Measurements from ENCODE around the gene OR8K3.

GRCh38 chr11:56273854-56274253 lies 41.1 kb upstream of the OR8K3 start, which contains the start of gene OR5T1:
- TF ChIP-seq CTCF (IDR thresholded peaks at IDR 0.05; ENCODE audit: control extremely low read depth in 1 of 3, insufficient read depth in 1 of 3, low read depth in 1 of 3, low read length in 3 of 3) (no peak), EZH2 (IDR thresholded peaks at IDR 0.05; ENCODE audit: low read depth, low read length, severe bottlenecking) (no peak), RFX5 (IDR thresholded peaks at IDR 0.05; ENCODE audit: borderline replicate concordance, low read depth, low read length) (no peak), CBX8 (IDR thresholded peaks at IDR 0.05; ENCODE audit: borderline replicate concordance, low read depth, low read length) (no peak), TEAD4 (IDR thresholded peaks at IDR 0.05; ENCODE audit: low read depth, low read length) (no peak)
